SHP77 (cell line): ENCODE measurements around the gene BLID.

ENCODE experiments used
- DNase-seq, 2 experiments: peaks; one replicate each; lab custom pipeline; 2025; lab: John Stamatoyannopoulos, UW

BLID gene

GRCh38 chr11:122139595-122139866 lies 23.5 kb upstream of the BLID start:
- no peak for DNase-seq

GRCh38 chr11:122138744-122139594 lies 23.0 kb upstream of the BLID start:
- no peak for DNase-seq

- DNase-seq = no peak
Observed at GRCh38 chr11:122137078-122137793, 21.2 kb upstream of the BLID start.

- DNase-seq = no peak
Observed at GRCh38 chr11:122131126-122131525, 15.1 kb upstream of the BLID start.

GRCh38 chr11:122128146-122128545 lies 12.1 kb upstream of the BLID start:
- no peak for DNase-seq

GRCh38 chr11:122127020-122127419 lies 11.0 kb upstream of the BLID start:
- DNase-seq = no peak

GRCh38 chr11:122126024-122126688 lies 10.1 kb upstream of the BLID start:
- DNase-seq = no peak

GRCh38 chr11:122123263-122123929 lies 7.4 kb upstream of the BLID start:
- no peak for DNase-seq

GRCh38 chr11:122122179-122122578 lies 6.2 kb upstream of the BLID start:
- DNase-seq = no peak

GRCh38 chr11:122120096-122120495 lies 4.1 kb upstream of the BLID start:
- no peak for DNase-seq

GRCh38 chr11:122116591-122116990 lies 576 bp upstream of the BLID start:
- DNase-seq = no peak

GRCh38 chr11:122114976-122115375 lies 1.0 kb downstream of the BLID start:
- DNase-seq = no peak

- DNase-seq = no peak
Observed at GRCh38 chr11:122113836-122114825, 1.9 kb downstream of the BLID start.

GRCh38 chr11:122112470-122113365 lies 3.3 kb downstream of the BLID start:
- no peak for DNase-seq

GRCh38 chr11:122109932-122110331 lies 6.1 kb downstream of the BLID start:
- no peak for DNase-seq

- no peak for DNase-seq
Observed at GRCh38 chr11:122108828-122109227, 7.2 kb downstream of the BLID start.

GRCh38 chr11:122108192-122108799 lies 7.7 kb downstream of the BLID start:
- DNase-seq = peak in 1 of 2 experiments; percentile 9

- DNase-seq = no peak
Observed at GRCh38 chr11:122107566-122107965, 8.4 kb downstream of the BLID start.

GRCh38 chr11:122107045-122107444 lies 9.0 kb downstream of the BLID start:
- no peak for DNase-seq
